ENCODE measurements around the gene EIF5AL1. TPM values are rescaled to one million over a fixed set of nuclear protein-coding genes. Genes with fewer than 3 reads are reported as not detected.
"Not testable (repeated sequence)": the region's sequence is repeated elsewhere in the genome, so short reads cannot be mapped to it uniquely, and the experiment has no call there.

Gene EIF5AL1
- polyA plus RNA-seq (2012; ENCODE audit: low read depth, missing spikeins): 0.94 TPM

- FAIRE-seq; DNase-seq (ENCODE audit: insufficient read length, low spot score): not testable (repeated sequence)
Measured at GRCh38 chr10:79511891-79512583, at the start of gene EIF5AL1. EIF5AL1 (plus strand) TSS chr10:79512533; CDS start chr10:79512650, 117 bp downstream.

GRCh38 chr10:79463578-79464496 is 48.5 kb upstream of the EIF5AL1 start:
- DNase-seq (ENCODE audit: insufficient read length, low spot score) (no peak), FAIRE-seq (no peak)
- TF ChIP-seq POU2F2 (IDR thresholded peaks at IDR 0.05; ENCODE audit: low read depth, low read length) (no peak), POLR2A (IDR thresholded peaks at IDR 0.05; ENCODE audit: low read depth, low read length) (no peak), PAX5 (IDR thresholded peaks at IDR 0.05; ENCODE audit: insufficient read depth, low read length, severe bottlenecking) (no peak), POLR2AphosphoS5 (IDR thresholded peaks at IDR 0.05; ENCODE audit: low read depth, low read length) (no peak), TAF1 (IDR thresholded peaks at IDR 0.05; ENCODE audit: low read depth, low read length) (no peak), SPI1 (IDR thresholded peaks at IDR 0.05; ENCODE audit: low read depth, low read length) (no peak)

- TF ChIP-seq SPI1 (IDR thresholded peaks at IDR 0.05; ENCODE audit: low read depth, low read length) (no peak), POLR2A (IDR thresholded peaks at IDR 0.05; ENCODE audit: low read depth, low read length) (no peak), TAF1 (IDR thresholded peaks at IDR 0.05; ENCODE audit: low read depth, low read length) (no peak), POU2F2 (IDR thresholded peaks at IDR 0.05; ENCODE audit: low read depth, low read length) (no peak), POLR2AphosphoS5 (IDR thresholded peaks at IDR 0.05; ENCODE audit: low read depth, low read length) (no peak), PAX5 (IDR thresholded peaks at IDR 0.05; ENCODE audit: insufficient read depth, low read length, severe bottlenecking) (no peak)
- DNase-seq (ENCODE audit: insufficient read length, low spot score) (no peak), FAIRE-seq (no peak)
Measured at GRCh38 chr10:79465341-79465740, 47.0 kb upstream of the EIF5AL1 start.

- no peak for TF ChIP-seq POU2F2 (IDR thresholded peaks at IDR 0.05; ENCODE audit: low read depth, low read length)
- TF ChIP-seq POLR2AphosphoS5 (IDR thresholded peaks at IDR 0.05; ENCODE audit: low read depth, low read length): no peak
- TF ChIP-seq TAF1 (IDR thresholded peaks at IDR 0.05; ENCODE audit: low read depth, low read length): no peak
- TF ChIP-seq PAX5 (IDR thresholded peaks at IDR 0.05; ENCODE audit: insufficient read depth, low read length, severe bottlenecking): no peak
- TF ChIP-seq SPI1 (IDR thresholded peaks at IDR 0.05; ENCODE audit: low read depth, low read length): no peak
- no peak for TF ChIP-seq POLR2A (IDR thresholded peaks at IDR 0.05; ENCODE audit: low read depth, low read length)
- DNase-seq (ENCODE audit: insufficient read length, low spot score) (no peak), FAIRE-seq (no peak)
Measured at GRCh38 chr10:79468015-79468560, 44.2 kb upstream of the EIF5AL1 start.

GRCh38 chr10:79468841-79469585 is 43.3 kb upstream of the EIF5AL1 start:
- TF ChIP-seq SPI1 (IDR thresholded peaks at IDR 0.05; ENCODE audit: low read depth, low read length) (no peak), POLR2AphosphoS5 (IDR thresholded peaks at IDR 0.05; ENCODE audit: low read depth, low read length) (no peak), POU2F2 (IDR thresholded peaks at IDR 0.05; ENCODE audit: low read depth, low read length) (no peak), POLR2A (IDR thresholded peaks at IDR 0.05; ENCODE audit: low read depth, low read length) (no peak), PAX5 (IDR thresholded peaks at IDR 0.05; ENCODE audit: insufficient read depth, low read length, severe bottlenecking) (no peak), TAF1 (IDR thresholded peaks at IDR 0.05; ENCODE audit: low read depth, low read length) (no peak)
- DNase-seq (ENCODE audit: insufficient read length, low spot score) (no peak), FAIRE-seq (no peak)

- no peak for DNase-seq (ENCODE audit: insufficient read length, low spot score)
- no peak for FAIRE-seq
- TF ChIP-seq POU2F2 (IDR thresholded peaks at IDR 0.05; ENCODE audit: low read depth, low read length) (no peak), TAF1 (IDR thresholded peaks at IDR 0.05; ENCODE audit: low read depth, low read length) (no peak), PAX5 (IDR thresholded peaks at IDR 0.05; ENCODE audit: insufficient read depth, low read length, severe bottlenecking) (no peak), SPI1 (IDR thresholded peaks at IDR 0.05; ENCODE audit: low read depth, low read length) (no peak), POLR2A (IDR thresholded peaks at IDR 0.05; ENCODE audit: low read depth, low read length) (no peak), POLR2AphosphoS5 (IDR thresholded peaks at IDR 0.05; ENCODE audit: low read depth, low read length) (no peak)
Measured at GRCh38 chr10:79470096-79470495, 42.2 kb upstream of the EIF5AL1 start.

GRCh38 chr10:79471776-79472175 is 40.6 kb upstream of the EIF5AL1 start:
- DNase-seq (ENCODE audit: insufficient read length, low spot score) (no peak), FAIRE-seq (no peak)
- TF ChIP-seq PAX5 (IDR thresholded peaks at IDR 0.05; ENCODE audit: insufficient read depth, low read length, severe bottlenecking) (no peak), POU2F2 (IDR thresholded peaks at IDR 0.05; ENCODE audit: low read depth, low read length) (no peak), SPI1 (IDR thresholded peaks at IDR 0.05; ENCODE audit: low read depth, low read length) (no peak), POLR2A (IDR thresholded peaks at IDR 0.05; ENCODE audit: low read depth, low read length) (no peak), POLR2AphosphoS5 (IDR thresholded peaks at IDR 0.05; ENCODE audit: low read depth, low read length) (no peak), TAF1 (IDR thresholded peaks at IDR 0.05; ENCODE audit: low read depth, low read length) (no peak)

GRCh38 chr10:79472449-79472848 is 39.9 kb upstream of the EIF5AL1 start:
- no peak for DNase-seq (ENCODE audit: insufficient read length, low spot score)
- no peak for FAIRE-seq
- TF ChIP-seq POU2F2 (IDR thresholded peaks at IDR 0.05; ENCODE audit: low read depth, low read length) (no peak), TAF1 (IDR thresholded peaks at IDR 0.05; ENCODE audit: low read depth, low read length) (no peak), PAX5 (IDR thresholded peaks at IDR 0.05; ENCODE audit: insufficient read depth, low read length, severe bottlenecking) (no peak), POLR2AphosphoS5 (IDR thresholded peaks at IDR 0.05; ENCODE audit: low read depth, low read length) (no peak), POLR2A (IDR thresholded peaks at IDR 0.05; ENCODE audit: low read depth, low read length) (no peak), SPI1 (IDR thresholded peaks at IDR 0.05; ENCODE audit: low read depth, low read length) (no peak)
